ENCODE data around the gene C10orf53. TPM values are rescaled to one million over a fixed set of nuclear protein-coding genes. Genes with fewer than 3 reads are reported as not detected.

Gene C10orf53
- total and polyA plus RNA-seq, 2 experiments from 2014 or later: not detected

DNA sequence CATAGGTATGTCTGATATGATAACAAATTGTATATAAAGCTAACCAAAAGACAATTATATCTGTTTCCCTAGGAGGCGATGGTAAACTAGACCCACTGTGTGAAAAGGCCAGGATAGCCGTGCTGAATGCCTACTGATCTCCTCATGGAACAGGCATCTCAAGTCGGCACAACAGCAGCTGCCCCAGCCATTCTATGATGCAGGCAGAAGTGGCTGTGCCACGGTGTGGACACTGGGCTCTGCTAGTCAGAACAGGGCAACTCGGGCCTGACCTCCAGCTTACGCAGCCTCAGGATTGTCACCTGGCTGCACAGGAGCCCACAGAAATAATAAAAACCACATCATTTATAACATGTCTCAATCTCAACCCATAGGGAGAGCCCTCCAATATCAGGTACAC is 15.0 kb downstream of the C10orf53 start:
- peaks cover 35% of the 10 kb centered on the region for H3K27me3 ChIP-seq
- 90% methylated on average over 6 of the region's 6 CpGs for WGBS (ENCODE audit: low lambda C conversion rate, missing lambda C conversion rate)
- no peak for DNase-seq (ENCODE audit: low spot score)

DNA sequence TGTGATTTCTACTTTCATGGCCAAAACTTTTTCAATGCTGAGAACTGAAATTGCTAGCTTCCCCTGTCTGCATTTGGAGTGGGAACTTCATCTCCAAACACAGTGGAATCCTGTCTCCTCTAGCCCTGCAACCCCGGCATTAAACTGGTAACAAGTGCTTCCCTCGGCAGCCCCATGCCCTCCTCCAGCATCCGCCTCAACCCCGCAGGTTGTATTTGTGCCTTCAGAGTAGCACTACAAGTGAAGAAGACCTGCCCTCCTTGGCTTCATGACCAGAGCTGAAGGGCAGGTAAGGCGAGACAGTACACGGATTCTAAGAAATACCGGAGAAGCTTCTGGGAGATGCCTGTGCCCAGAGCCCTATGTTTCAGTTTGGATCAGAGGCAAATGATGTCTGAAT is 16.9 kb downstream of the C10orf53 start:
- no peaks in the 10 kb centered on the region for H3K4me1 ChIP-seq (ENCODE audit: insufficient read depth)
- H3K4me3 ChIP-seq: no peak overlapping the region
- peaks cover 17% of the 10 kb centered on the region for H3K27me3 ChIP-seq
- TF ChIP-seq EZH2phosphoT487 (IDR thresholded peaks at IDR 0.05; ENCODE audit: low read depth, severe bottlenecking, unreplicated experiment) (no peak), EZH2 (IDR thresholded peaks at IDR 0.05; ENCODE audit: borderline replicate concordance) (no peak)
- TF ChIP-seq, protein P1, sequence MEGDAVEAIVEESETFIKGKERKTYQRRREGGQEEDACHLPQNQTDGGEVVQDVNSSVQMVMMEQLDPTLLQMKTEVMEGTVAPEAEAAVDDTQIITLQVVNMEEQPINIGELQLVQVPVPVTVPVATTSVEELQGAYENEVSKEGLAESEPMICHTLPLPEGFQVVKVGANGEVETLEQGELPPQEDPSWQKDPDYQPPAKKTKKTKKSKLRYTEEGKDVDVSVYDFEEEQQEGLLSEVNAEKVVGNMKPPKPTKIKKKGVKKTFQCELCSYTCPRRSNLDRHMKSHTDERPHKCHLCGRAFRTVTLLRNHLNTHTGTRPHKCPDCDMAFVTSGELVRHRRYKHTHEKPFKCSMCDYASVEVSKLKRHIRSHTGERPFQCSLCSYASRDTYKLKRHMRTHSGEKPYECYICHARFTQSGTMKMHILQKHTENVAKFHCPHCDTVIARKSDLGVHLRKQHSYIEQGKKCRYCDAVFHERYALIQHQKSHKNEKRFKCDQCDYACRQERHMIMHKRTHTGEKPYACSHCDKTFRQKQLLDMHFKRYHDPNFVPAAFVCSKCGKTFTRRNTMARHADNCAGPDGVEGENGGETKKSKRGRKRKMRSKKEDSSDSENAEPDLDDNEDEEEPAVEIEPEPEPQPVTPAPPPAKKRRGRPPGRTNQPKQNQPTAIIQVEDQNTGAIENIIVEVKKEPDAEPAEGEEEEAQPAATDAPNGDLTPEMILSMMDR (IDR thresholded peaks at IDR 0.05; ENCODE audit: poor library complexity): no peak
- no peak overlapping the region for H2AFZ ChIP-seq
- H3K79me2 ChIP-seq: no peaks in the 10 kb centered on the region
- no peak for DNase-seq (ENCODE audit: low spot score)
- H3K9me2 ChIP-seq (replicated peaks; ENCODE audit: insufficient read depth): no peaks in the 10 kb centered on the region
- H3K36me3 ChIP-seq (replicated peaks; ENCODE audit: insufficient read depth, low read depth): no peaks in the 10 kb centered on the region
- no peak overlapping the region for H3K27ac ChIP-seq
- 85% methylated on average over 7 of the region's 7 CpGs for WGBS (ENCODE audit: low lambda C conversion rate, missing lambda C conversion rate)
- H3K9me3 ChIP-seq (ENCODE audit: low read depth): no peaks in the 10 kb centered on the region
- no peaks in the 10 kb centered on the region for H4K20me1 ChIP-seq (ENCODE audit: insufficient read depth, poor library complexity, severe bottlenecking)
- H3K4me2 ChIP-seq: no peak overlapping the region

More for the DNA sequence above, 15.0 kb downstream of the C10orf53 start:
- no peak overlapping the region for H2AFZ ChIP-seq
- no peak overlapping the region for H3K4me2 ChIP-seq
- no peaks in the 10 kb centered on the region for H3K9me2 ChIP-seq (replicated peaks; ENCODE audit: insufficient read depth)
- H3K9me3 ChIP-seq (ENCODE audit: low read depth): no peaks in the 10 kb centered on the region
- H3K27ac ChIP-seq: no peak overlapping the region
- no peak overlapping the region for H3K4me3 ChIP-seq
- no peaks in the 10 kb centered on the region for H4K20me1 ChIP-seq (ENCODE audit: insufficient read depth, poor library complexity, severe bottlenecking)
- TF ChIP-seq EZH2 (IDR thresholded peaks at IDR 0.05; ENCODE audit: borderline replicate concordance): no peak
- TF ChIP-seq, protein P1 (IDR thresholded peaks at IDR 0.05; ENCODE audit: poor library complexity): no peak
- TF ChIP-seq EZH2phosphoT487 (IDR thresholded peaks at IDR 0.05; ENCODE audit: low read depth, severe bottlenecking, unreplicated experiment): no peak
- H3K36me3 ChIP-seq (replicated peaks; ENCODE audit: insufficient read depth, low read depth): no peaks in the 10 kb centered on the region
- no peaks in the 10 kb centered on the region for H3K79me2 ChIP-seq
- no peaks in the 10 kb centered on the region for H3K4me1 ChIP-seq (ENCODE audit: insufficient read depth)

DNA sequence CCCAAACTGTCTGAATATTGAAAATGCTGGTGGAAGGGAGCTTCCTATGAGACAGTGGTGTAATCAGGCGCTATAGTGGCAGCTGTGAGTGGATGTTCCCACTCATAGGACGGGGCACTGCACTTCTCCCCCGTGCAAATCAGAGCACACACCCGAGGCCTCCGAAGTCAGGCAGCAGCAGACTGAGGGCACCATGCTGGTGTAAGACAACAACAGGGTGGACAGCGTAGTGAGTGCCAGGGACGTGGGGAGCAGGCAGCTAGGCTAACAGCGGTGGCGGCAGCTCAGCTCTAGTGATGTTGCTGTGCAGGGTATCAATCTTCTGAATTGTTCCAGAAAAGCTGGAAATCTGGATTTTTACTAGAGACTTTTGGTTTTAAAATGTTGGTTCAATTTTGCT is 19.2 kb downstream of the C10orf53 start:
- Histone ChIP-seq H3K79me2 (no peaks in the 10 kb centered on the region), H2AFZ (no peak overlapping the region), H4K20me1 (ENCODE audit: insufficient read depth, poor library complexity, severe bottlenecking) (no peaks in the 10 kb centered on the region), H3K4me1 (ENCODE audit: insufficient read depth) (no peaks in the 10 kb centered on the region), H3K9me2 (replicated peaks; ENCODE audit: insufficient read depth) (no peaks in the 10 kb centered on the region), H3K9me3 (ENCODE audit: low read depth) (no peaks in the 10 kb centered on the region), H3K36me3 (replicated peaks; ENCODE audit: insufficient read depth, low read depth) (no peaks in the 10 kb centered on the region), H3K4me3 (no peak overlapping the region), H3K27me3 (peaks cover 5% of the 10 kb centered on the region), H3K27ac (no peak overlapping the region), H3K4me2 (no peak overlapping the region)
- no peak for DNase-seq (ENCODE audit: low spot score)
- no peak for TF ChIP-seq EZH2phosphoT487 (IDR thresholded peaks at IDR 0.05; ENCODE audit: low read depth, severe bottlenecking, unreplicated experiment)
- TF ChIP-seq EZH2 (IDR thresholded peaks at IDR 0.05; ENCODE audit: borderline replicate concordance): no peak
- 84% methylated on average over 9 of the region's 9 CpGs for WGBS (ENCODE audit: low lambda C conversion rate, missing lambda C conversion rate)

DNA sequence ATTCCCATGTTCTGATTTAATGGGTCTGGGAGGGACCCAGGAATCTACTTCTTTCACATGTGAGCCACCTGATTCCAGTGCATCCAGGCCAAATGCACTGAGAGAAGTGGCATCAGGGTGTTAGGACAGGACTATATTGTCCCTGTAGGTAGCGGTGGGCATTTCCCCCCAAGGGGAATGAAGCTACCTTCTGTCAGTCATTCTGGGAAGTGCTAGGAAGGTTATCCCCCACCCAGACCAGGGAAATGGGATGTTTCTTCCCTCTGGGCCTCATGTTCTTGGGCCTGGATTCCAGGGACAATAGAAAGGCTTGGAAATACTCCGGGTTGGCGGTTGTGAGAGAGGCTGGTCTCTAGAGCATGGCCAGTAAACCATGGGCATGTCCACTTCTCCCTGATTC is 20.8 kb downstream of the C10orf53 start:
- 94% methylated on average over 3 of the region's 3 CpGs for WGBS (ENCODE audit: low lambda C conversion rate, missing lambda C conversion rate)

More for the DNA sequence above, 20.8 kb downstream of the C10orf53 start:
- H3K4me2 ChIP-seq: no peak overlapping the region
- no peaks in the 10 kb centered on the region for H3K4me1 ChIP-seq (ENCODE audit: insufficient read depth)
- H3K4me3 ChIP-seq: no peak overlapping the region
- no peaks in the 10 kb centered on the region for H3K79me2 ChIP-seq
- H3K36me3 ChIP-seq (replicated peaks; ENCODE audit: insufficient read depth, low read depth): no peaks in the 10 kb centered on the region
- no peaks in the 10 kb centered on the region for H3K27me3 ChIP-seq
- no peak overlapping the region for H3K27ac ChIP-seq
- no peaks in the 10 kb centered on the region for H3K9me3 ChIP-seq (ENCODE audit: low read depth)
- no peaks in the 10 kb centered on the region for H4K20me1 ChIP-seq (ENCODE audit: insufficient read depth, poor library complexity, severe bottlenecking)
- no peak for TF ChIP-seq EZH2phosphoT487 (IDR thresholded peaks at IDR 0.05; ENCODE audit: low read depth, severe bottlenecking, unreplicated experiment)
- H2AFZ ChIP-seq: no peak overlapping the region
- no peak for DNase-seq (ENCODE audit: low spot score)
- H3K9me2 ChIP-seq (replicated peaks; ENCODE audit: insufficient read depth): no peaks in the 10 kb centered on the region

All from hepatocyte (in vitro differentiated cells).